CD14-positive monocyte (primary cell): ENCODE data around the gene DUS1L. TPM values are rescaled to one million over a fixed set of nuclear protein-coding genes. Genes with fewer than 3 reads are reported as not detected.

Source experiments
- DNase-seq, 3 donors: peaks; one replicate each; pipeline ENCODE4 v3.0.0-alpha.2; 2011 to 2022
- H2AFZ ChIP-seq: 2 replicates; pipeline ENCODE4 v1.6.0; 2012; ENCODE audit warnings: mild to moderate bottlenecking, low read depth, low read length, inconsistent platforms; ENCODE audit not compliant: insufficient read depth, poor library complexity, severe bottlenecking
- H3K27ac ChIP-seq, 2 donors: 1 replicate in 1 of 2; 2 replicates in 1 of 2; pipeline ENCODE4 v1.5.1; 2012 to 2013; ENCODE audit warnings: low read length in 2 of 2, control low read depth in 1 of 2, inconsistent platforms in 1 of 2, low read depth in 1 of 2, mild to moderate bottlenecking in 1 of 2
- H3K27me3 ChIP-seq, 2 donors: one replicate each; pipeline versions ENCODE4 v1.6.0 to v1.6.1; 2011 to 2013; ENCODE audit warnings: low read length in 2 of 2; ENCODE audit not compliant: control insufficient read depth in 2 of 2, insufficient read depth in 2 of 2
- H3K36me3 ChIP-seq, 2 donors: replicated peaks in 1 of 2; 1 replicate in 1 of 2; 2 replicates in 1 of 2; pipeline versions ENCODE4 v1.5.1 to v1.6.1; 2012 to 2013; ENCODE audit warnings: low read length in 2 of 2, control low read depth in 1 of 2, inconsistent platforms in 1 of 2, mild to moderate bottlenecking in 1 of 2; ENCODE audit not compliant: insufficient read depth in 2 of 2, control insufficient read depth in 1 of 2
- H3K4me1 ChIP-seq, 2 donors: 1 replicate in 1 of 2; 2 replicates in 1 of 2; pipeline versions ENCODE4 v1.5.1 to v1.6.1; 2012 to 2013; ENCODE audit warnings: low read length in 2 of 2, control low read depth in 1 of 2, inconsistent platforms in 1 of 2, mild to moderate bottlenecking in 1 of 2, moderate library complexity in 1 of 2; ENCODE audit not compliant: insufficient read depth in 2 of 2, control insufficient read depth in 1 of 2
- H3K4me2 ChIP-seq: replicated peaks from 2 replicates; pipeline ENCODE3; 2012; ENCODE audit warnings: low read length, moderate library complexity, mild to moderate bottlenecking; ENCODE audit not compliant: poor library complexity, severe bottlenecking; ENCODE audit errors: extremely low read depth
- H3K4me3 ChIP-seq, 3 experiments: fragments of 200-600 bp in 1 of 3; sonication (generic) in 1 of 3; replicated peaks in 1 of 3; 1 replicate in 2 of 3; 2 replicates in 1 of 3; pipeline ENCODE4 v1.5.1; 2011 to 2013; ENCODE audit warnings: low read length in 3 of 3, mild to moderate bottlenecking in 3 of 3, control low read depth in 2 of 3, low read depth in 2 of 3, inconsistent platforms in 1 of 3, moderate library complexity in 1 of 3
- H3K79me2 ChIP-seq: 2 replicates; pipeline ENCODE4 v1.6.0; 2012; ENCODE audit warnings: mild to moderate bottlenecking, control low read depth, inconsistent platforms, low read length, moderate library complexity; ENCODE audit not compliant: insufficient read depth
- H3K9ac ChIP-seq: 2 replicates; pipeline ENCODE4 v1.6.0; 2017; ENCODE audit warnings: low read length, mild to moderate bottlenecking; ENCODE audit not compliant: insufficient read depth, poor library complexity, severe bottlenecking
- H3K9me3 ChIP-seq, 2 donors: replicated peaks in 1 of 2; 1 replicate in 1 of 2; 2 replicates in 1 of 2; pipeline versions ENCODE4 v1.5.1 to v1.6.1; 2012 to 2013; ENCODE audit warnings: low read length in 2 of 2, control low read depth in 1 of 2; ENCODE audit not compliant: control insufficient read depth in 1 of 2, insufficient read depth in 1 of 2
- H4K20me1 ChIP-seq: 2 replicates; pipeline ENCODE4 v1.6.0; 2012; ENCODE audit warnings: mild to moderate bottlenecking, low read length, control low read depth, moderate library complexity; ENCODE audit not compliant: insufficient read depth
- H3K27ac Mint-ChIP-seq, 7 donors: one replicate each; pipeline ENCODE4 v1.8.0; 2020; ENCODE audit warnings: mild to moderate bottlenecking in 7 of 7, mixed read lengths in 7 of 7, moderate library complexity in 6 of 7, inconsistent platforms in 2 of 7
- H3K27me3 Mint-ChIP-seq, 3 donors: one replicate each; pipeline ENCODE4 v1.8.0; 2021 to 2022; ENCODE audit warnings: low read depth in 3 of 3, mild to moderate bottlenecking in 3 of 3, mixed read lengths in 3 of 3, moderate library complexity in 3 of 3, inconsistent platforms in 1 of 3
- H3K36me3 Mint-ChIP-seq, 2 donors: one replicate each; pipeline ENCODE4 v1.8.0; 2020; ENCODE audit warnings: mixed read lengths in 2 of 2, inconsistent platforms in 1 of 2, mild to moderate bottlenecking in 1 of 2
- H3K4me1 Mint-ChIP-seq: one replicate; pipeline ENCODE4 v1.8.0; 2020; ENCODE audit warnings: mild to moderate bottlenecking, mixed read lengths
- H3K4me3 Mint-ChIP-seq, 2 donors: one replicate each; pipeline ENCODE4 v1.8.0; 2020; ENCODE audit warnings: mild to moderate bottlenecking in 2 of 2, mixed read lengths in 2 of 2, moderate library complexity in 1 of 2
- H3K9me3 Mint-ChIP-seq, 7 donors: one replicate each; pipeline ENCODE4 v1.8.0; 2020 to 2022; ENCODE audit warnings: mixed read lengths in 7 of 7, mild to moderate bottlenecking in 6 of 7, moderate library complexity in 6 of 7, inconsistent platforms in 2 of 7
- CTCF ChIP-seq: fragments of 200-600 bp; IDR thresholded peaks from one replicate; pipeline ENCODE4 v1.8.0; 2022; ENCODE audit warnings: antibody characterized with exemption, mild to moderate bottlenecking
- WGBS: methylation state at CpG from one replicate; pipeline ENCODE4 v1.1.5; 2013; ENCODE audit warnings: missing lambda C conversion rate; ENCODE audit not compliant: insufficient coverage; 5-methylcytosine and 5-hydroxymethylcytosine counted together
- intact Hi-C, 2 donors: fragments of 100-400 bp; cut with micrococcal nuclease; formaldehyde crosslinking; loops; one replicate each; pipeline versions ENCODE4 v1.15.0 to v1.15.1; 2023
- polyA plus RNA-seq, 3 donors: library from polyadenylated mRNA; depleted of rRNA in 1 of 3; unstranded in 2 of 3; stranded (reverse) in 1 of 3; fragments of 300-500 nt in 2 of 3; fragments of >200 nt in 1 of 3; fragmentation: Illumina TruSeq in 2 of 3; gene quantifications; 1 replicate in 2 of 3; 2 replicates in 1 of 3; pipeline ENCODE4 v1.2.3, GENCODE V29; 2012 to 2021

The DUS1L gene
- polyA plus RNA-seq, 3 donors: 23.9 to 175 (median 47.6) TPM

- no peak overlapping the region for H3K27ac Mint-ChIP-seq
- Histone ChIP-seq H3K4me2 (peak overlapping the region; percentile 92), H3K27ac (no peak overlapping the region), H3K79me2 (no peaks in the 10 kb centered on the region), H3K36me3 (peaks cover 0 to 4% of the 10 kb centered on the region in 2 donors), H3K27me3 (peaks cover 6 to 10% of the 10 kb centered on the region in 2 donors), H3K4me3 (peak overlapping the region in 1 of 3 experiments; percentile 76), H3K4me1 (peaks cover 18 to 31% of the 10 kb centered on the region in 2 donors), H4K20me1 (peaks cover 5% of the 10 kb centered on the region), H3K9me3 (no peaks in the 10 kb centered on the region), H3K9ac (no peak overlapping the region), H2AFZ (peak overlapping the region; percentile 73)
- no peak for DNase-seq
- 68% methylated on average over 31 of the region's 31 CpGs for WGBS
- H3K9me3 Mint-ChIP-seq: peaks cover 0 to 5% (median 0%) of the 10 kb centered on the region in 7 donors
- peaks cover 14 to 46% of the 10 kb centered on the region in 2 donors for H3K36me3 Mint-ChIP-seq
- H3K4me1 Mint-ChIP-seq: peaks cover 12% of the 10 kb centered on the region
- peaks cover 11 to 25% (median 13%) of the 10 kb centered on the region in 3 donors for H3K27me3 Mint-ChIP-seq
- TF ChIP-seq CTCF: no peak
- intact Hi-C loops: loop anchor here (2.0 to 10.0 kb wide), 6 partner anchors 65 to 425 kb away; partner anchors contain the start of genes CYBC1 (in 1 of the 2), FASN (in 1 of the 2) and NARF (in 1 of the 2)
- H3K4me3 Mint-ChIP-seq: peak overlapping the region in 1 of 2 donors; percentile 90
Observed at GRCh38 chr17:82029990-82030469, 35.6 kb downstream of the DUS1L start.

GRCh38 chr17:82029391-82029790 lies 36.2 kb downstream of the DUS1L start:
- Histone ChIP-seq H3K4me2 (no peak overlapping the region), H3K27ac (no peak overlapping the region), H3K79me2 (peaks cover 3% of the 10 kb centered on the region), H3K36me3 (peaks cover 0 to 4% of the 10 kb centered on the region in 2 donors), H3K4me3 (no peak overlapping the region), H3K27me3 (peaks cover 6 to 10% of the 10 kb centered on the region in 2 donors), H3K9me3 (no peaks in the 10 kb centered on the region), H3K9ac (no peak overlapping the region), H2AFZ (no peak overlapping the region), H4K20me1 (peaks cover 5% of the 10 kb centered on the region), H3K4me1 (peaks cover 19 to 34% of the 10 kb centered on the region in 2 donors)
- H3K27ac Mint-ChIP-seq: peak overlapping the region in 2 of 7 donors; percentile 46 to 69
- intact Hi-C loops: loop anchor here in 1 of 2 donors (10.0 kb wide), 1 partner anchor 295 kb away; no protein-coding TSS in a partner anchor
- WGBS: 95% methylated on average over 15 of the region's 16 CpGs
- peaks cover 13% of the 10 kb centered on the region for H3K4me1 Mint-ChIP-seq
- peaks cover 0 to 5% (median 0%) of the 10 kb centered on the region in 7 donors for H3K9me3 Mint-ChIP-seq
- no peak for DNase-seq
- H3K36me3 Mint-ChIP-seq: peaks cover 12 to 40% of the 10 kb centered on the region in 2 donors
- TF ChIP-seq CTCF: no peak
- H3K4me3 Mint-ChIP-seq: peak overlapping the region in 1 of 2 donors; percentile 82
- peaks cover 11 to 23% (median 13%) of the 10 kb centered on the region in 3 donors for H3K27me3 Mint-ChIP-seq
